Kidney epithelial cell (primary cell): Measurements from ENCODE around the gene SORBS1. TPM values are rescaled to one million over a fixed set of nuclear protein-coding genes. Genes with fewer than 3 reads are reported as not detected.

ENCODE experiments used
- DNase-seq: peaks from one replicate; pipeline ENCODE4 v3.0.0-alpha.2; 2010; ENCODE audit warnings: low read depth
- H3K27me3 ChIP-seq: 2 replicates; pipeline ENCODE4 v1.6.0; 2011; ENCODE audit warnings: low read length; ENCODE audit not compliant: control insufficient read depth, insufficient read depth
- H3K36me3 ChIP-seq: 2 replicates; pipeline ENCODE4 v1.5.1; 2011; ENCODE audit warnings: low read length; ENCODE audit not compliant: control insufficient read depth, insufficient read depth
- H3K4me3 ChIP-seq: 2 replicates; pipeline ENCODE4 v1.5.1; 2011; ENCODE audit warnings: low read depth, mild to moderate bottlenecking, control low read depth, low read length
- CTCF ChIP-seq: IDR thresholded peaks from 2 replicates; pipeline ENCODE4 v1.5.1; 2011; ENCODE audit warnings: mild to moderate bottlenecking, moderate library complexity, low read length, control low read depth, inconsistent platforms; ENCODE audit not compliant: insufficient read depth, poor library complexity, severe bottlenecking
- total RNA-seq: library from RNA; depleted of rRNA; stranded (reverse); fragments of >200 nt; gene quantifications from 2 replicates; pipeline ENCODE4 v1.2.3, GENCODE V29; 2015

The SORBS1 gene
- total RNA-seq, 1 donor from 2014 or later, result 4.9 TPM

- H3K36me3 ChIP-seq, result no peaks in the 10 kb centered on the region
- H3K4me3 ChIP-seq, result no peak overlapping the region
- DNase-seq, result no peak
- TF ChIP-seq CTCF, result no peak
- no peaks in the 10 kb centered on the region for H3K27me3 ChIP-seq
These were observed 201.7 kb downstream of the SORBS1 start for GRCh38 chr10:95359466-95359865.

GRCh38 chr10:95356190-95356955, 204.8 kb downstream of the SORBS1 start:
- Histone ChIP-seq H3K27me3 (no peaks in the 10 kb centered on the region), H3K4me3 (no peak overlapping the region), H3K36me3 (no peaks in the 10 kb centered on the region)
- no peak for DNase-seq
- no peak for TF ChIP-seq CTCF

- no peak for TF ChIP-seq CTCF
- Histone ChIP-seq H3K36me3 (no peaks in the 10 kb centered on the region), H3K4me3 (no peak overlapping the region), H3K27me3 (no peaks in the 10 kb centered on the region)
- DNase-seq, result no peak
These were observed 205.9 kb downstream of the SORBS1 start for GRCh38 chr10:95355301-95355700.

GRCh38 chr10:95354110-95354509, 207.1 kb downstream of the SORBS1 start:
- DNase-seq, result no peak
- no peak for TF ChIP-seq CTCF
- H3K4me3 ChIP-seq, result no peak overlapping the region
- no peaks in the 10 kb centered on the region for H3K27me3 ChIP-seq
- H3K36me3 ChIP-seq, result no peaks in the 10 kb centered on the region

GRCh38 chr10:95353123-95353522, 208.0 kb downstream of the SORBS1 start:
- Histone ChIP-seq H3K4me3 (no peak overlapping the region), H3K27me3 (no peaks in the 10 kb centered on the region), H3K36me3 (no peaks in the 10 kb centered on the region)
- no peak for DNase-seq
- TF ChIP-seq CTCF, result no peak

GRCh38 chr10:95352684-95353083, 208.5 kb downstream of the SORBS1 start:
- H3K36me3 ChIP-seq, result no peaks in the 10 kb centered on the region
- no peak overlapping the region for H3K4me3 ChIP-seq
- TF ChIP-seq CTCF, result no peak
- no peak for DNase-seq
- no peaks in the 10 kb centered on the region for H3K27me3 ChIP-seq
